GM12878 (cell line): Measurements from ENCODE around the gene TVP23C. TPM values are rescaled to one million over a fixed set of nuclear protein-coding genes. Genes with fewer than 3 reads are reported as not detected.

Experiments
- ATAC-seq: fragments of 200-7000 bp; cut with Tn5 transposase; 3 replicates; pipeline ENCODE4 v1.9.1; 2020; ENCODE audit warnings: mild to moderate bottlenecking, moderate library complexity
- BruUV-seq: library from RNA; stranded (reverse); fragments of 400-500 nt; replicated peaks from 2 replicates; lab custom pipeline; 2021; lab: Mats Ljungman, UMichigan
- CTCF ChIA-PET: fragments of 300-600 bp; sonication (Branson Sonifier 250); formaldehyde crosslinking; extraction: SDS; loops from one replicate; lab custom pipeline; 2021; ENCODE audit warnings: inconsistent platforms; lab: Yijun Ruan, JAX
- POLR2A ChIA-PET: fragments of 350-600 bp; formaldehyde crosslinking; extraction: SDS; loops from one replicate; lab custom pipeline; 2021; ENCODE audit warnings: inconsistent platforms; lab: Charles Lee
- RAD21 ChIA-PET: fragments of 300-600 bp; sonication (Branson Sonifier 250); formaldehyde crosslinking; loops from one replicate; lab custom pipeline; 2023; ENCODE audit warnings: antibody characterized with exemption; ENCODE audit not compliant: unreplicated experiment; lab: Charles Lee
- SMC1A ChIA-PET: fragments of 300-600 bp; sonication (Branson Sonifier 250); formaldehyde crosslinking; loops from one replicate; lab custom pipeline; 2023; ENCODE audit not compliant: unreplicated experiment, uncharacterized antibody; lab: Charles Lee
- DNase-seq: peaks from one replicate; pipeline ENCODE4 v3.0.0-alpha.2; 2011; ENCODE audit warnings: low read depth, low spot score
- FAIRE-seq: peaks from 3 replicates; lab custom pipeline; 2011; peaks lifted over from hg19 to GRCh38; lab: Jason Lieb, UNC
- H2AFZ ChIP-seq: 2 replicates; pipeline ENCODE4 v1.6.0; 2011; ENCODE audit warnings: low read depth, low read length, control low read depth; ENCODE audit not compliant: control insufficient read depth
- H3K27ac ChIP-seq: 2 replicates; pipeline ENCODE4 v1.5.1; 2011; ENCODE audit warnings: control low read depth; ENCODE audit not compliant: control insufficient read depth, insufficient read depth
- H3K27me3 ChIP-seq, 2 experiments: replicated peaks in 1 of 2; 2 replicates each; pipeline versions ENCODE4 v1.6.0 to v1.6.1; 2011; ENCODE audit warnings: low read length in 1 of 2; ENCODE audit not compliant: control insufficient read depth in 2 of 2, insufficient read depth in 2 of 2
- H3K36me3 ChIP-seq, 2 experiments: 2 replicates each; pipeline ENCODE4 v1.5.1; 2011; ENCODE audit warnings: low read length in 1 of 2; ENCODE audit not compliant: control insufficient read depth in 2 of 2, insufficient read depth in 2 of 2
- H3K4me1 ChIP-seq: 2 replicates; pipeline ENCODE4 v1.6.1; 2011; ENCODE audit warnings: mild to moderate bottlenecking, low read length, moderate library complexity, mixed read lengths; ENCODE audit not compliant: control insufficient read depth, insufficient read depth
- H3K4me2 ChIP-seq: 2 replicates; pipeline ENCODE4 v1.6.0; 2011; ENCODE audit warnings: control low read depth; ENCODE audit not compliant: control insufficient read depth, insufficient read depth
- H3K4me3 ChIP-seq: fragments of 200-600 bp; sonication (generic); 2 replicates; pipeline ENCODE4 v1.5.1; 2016
- H3K79me2 ChIP-seq: 2 replicates; pipeline ENCODE4 v1.6.0; 2011; ENCODE audit warnings: low read length; ENCODE audit not compliant: control insufficient read depth, insufficient read depth
- H3K9ac ChIP-seq: 2 replicates; pipeline ENCODE4 v1.8.0; 2011; ENCODE audit warnings: low read length, control low read depth, mixed read lengths; ENCODE audit not compliant: control insufficient read depth, insufficient read depth
- H3K9me3 ChIP-seq: replicated peaks from 3 replicates; pipeline ENCODE4 v1.5.1; 2011; ENCODE audit warnings: mild to moderate bottlenecking, low read length; ENCODE audit not compliant: control insufficient read depth, insufficient read depth
- H4K20me1 ChIP-seq: 2 replicates; pipeline ENCODE4 v1.6.0; 2011; ENCODE audit not compliant: control insufficient read depth, insufficient read depth
- BHLHE40 ChIP-seq, 2 experiments: fragments of 450-650 bp in 1 of 2; IDR thresholded peaks; 2 replicates each; pipeline ENCODE4 v1.6.1; 2011 to 2017; ENCODE audit warnings: low read depth in 2 of 2, borderline replicate concordance in 1 of 2, improper control_type of control experiment in 1 of 2, low read length in 1 of 2, mild to moderate bottlenecking in 1 of 2
- CBFB ChIP-seq: IDR thresholded peaks from 2 replicates; pipeline ENCODE4 v1.6.1; 2016; ENCODE audit warnings: antibody characterized with exemption, low read depth
- HCFC1 ChIP-seq: fragments of 150-350 bp; IDR thresholded peaks from 2 replicates; pipeline ENCODE4 v1.6.1; 2014; ENCODE audit warnings: low read length
- HDAC6 ChIP-seq: fragments of 200-600 bp; sonication (generic); IDR thresholded peaks from one replicate; pipeline ENCODE4 v1.8.0; 2017; ENCODE audit warnings: antibody characterized with exemption; ENCODE audit not compliant: unreplicated experiment
- IRF4 ChIP-seq: IDR thresholded peaks from 2 replicates; pipeline ENCODE4 v1.6.1; 2011; ENCODE audit warnings: low read depth, low read length
- PAX8 ChIP-seq: fragments of 450-650 bp; IDR thresholded peaks from 2 replicates; pipeline ENCODE4 v1.6.1; 2017; ENCODE audit warnings: mild to moderate bottlenecking, moderate library complexity
- SIN3A ChIP-seq: IDR thresholded peaks from 2 replicates; pipeline ENCODE4 v1.6.1; 2012; ENCODE audit warnings: low read depth, low read length, improper control_type of control experiment
- SPI1 ChIP-seq: IDR thresholded peaks from 2 replicates; pipeline ENCODE4 v1.6.1; 2011; ENCODE audit warnings: low read depth, mild to moderate bottlenecking, low read length, moderate library complexity, borderline replicate concordance; ENCODE audit not compliant: insufficient read depth
- SUPT20H ChIP-seq: IDR thresholded peaks from 2 replicates; pipeline ENCODE4 v1.6.1; 2011; ENCODE audit warnings: low read depth, mild to moderate bottlenecking, low read length, moderate library complexity, borderline replicate concordance; ENCODE audit not compliant: control insufficient read depth
- TCF12 ChIP-seq: IDR thresholded peaks from 2 replicates; pipeline ENCODE4 v1.6.1; 2011; ENCODE audit warnings: low read depth, mild to moderate bottlenecking, low read length
- TCF7 ChIP-seq: IDR thresholded peaks from 2 replicates; pipeline ENCODE4 v1.6.1; 2014; ENCODE audit warnings: antibody characterized with exemption, borderline replicate concordance
- ZBED1 ChIP-seq: IDR thresholded peaks from 2 replicates; pipeline ENCODE4 v1.6.1; 2016; ENCODE audit warnings: borderline replicate concordance
- WGBS: methylation state at CpG from one replicate; pipeline ENCODE4 v1.1.6; 2016; ENCODE audit warnings: low lambda C conversion rate; ENCODE audit not compliant: insufficient replicate concordance, insufficient coverage; ENCODE audit errors: missing lambda C conversion rate; 5-methylcytosine and 5-hydroxymethylcytosine counted together
- in situ Hi-C: fragments of 300-500 bp; cut with MboI; formaldehyde crosslinking; loops from 9 replicates; pipeline ENCODE4 v1.14.3; 2018; ENCODE audit warnings: mixed read lengths
- intact Hi-C: fragments of 100-400 bp; cut with micrococcal nuclease; formaldehyde crosslinking; loops from one replicate; pipeline ENCODE4 v1.14.2; 2022; ENCODE audit not compliant: unreplicated experiment
- polyA plus RNA-seq, 11 experiments: library from polyadenylated mRNA; depleted of rRNA in 4 of 11; unstranded in 6 of 11; stranded (reverse) in 5 of 11; fragments of >200 nt; fragmentation: Nextera tagmentation in 4 of 11; fragmentation: Illumina TruSeq in 1 of 11; extraction: Ambion mirVana in 4 of 11; extraction: Trizol in 1 of 11; gene quantifications; 1 replicate in 1 of 11; 2 replicates in 10 of 11; pipeline versions ENCODE4 v1.2.1 to v1.2.3, GENCODE V29; 2011 to 2016; ENCODE audit warnings: inconsistent platforms in 2 of 11, missing spikeins in 2 of 11, low read depth in 1 of 11
- total RNA-seq, 4 experiments: library from RNA; depleted of rRNA in 3 of 4; stranded (reverse); fragments of >200 nt in 3 of 4; fragmentation: Illumina TruSeq in 1 of 4; extraction: Trizol in 1 of 4; gene quantifications; 2 replicates each; pipeline versions ENCODE4 v1.2.1 to v1.2.3, GENCODE V29; 2013 to 2021
- TF ChIP-seq, protein P1 (sequence below): fragments of 450-650 bp; IDR thresholded peaks from 2 replicates; pipeline ENCODE4 v1.6.1; 2014; ENCODE audit warnings: mild to moderate bottlenecking
- TF ChIP-seq, protein P2 (sequence below): fragments of 450-650 bp; IDR thresholded peaks from 2 replicates; pipeline ENCODE4 v1.6.1; 2016; ENCODE audit warnings: mild to moderate bottlenecking

The TVP23C gene
- total and polyA plus RNA-seq, 10 of the 15 experiments (the other 5 are each of a cell fraction or from before 2014, with no cell fraction given): 0.42 to 5.0 (median 2.7) TPM

DNA sequence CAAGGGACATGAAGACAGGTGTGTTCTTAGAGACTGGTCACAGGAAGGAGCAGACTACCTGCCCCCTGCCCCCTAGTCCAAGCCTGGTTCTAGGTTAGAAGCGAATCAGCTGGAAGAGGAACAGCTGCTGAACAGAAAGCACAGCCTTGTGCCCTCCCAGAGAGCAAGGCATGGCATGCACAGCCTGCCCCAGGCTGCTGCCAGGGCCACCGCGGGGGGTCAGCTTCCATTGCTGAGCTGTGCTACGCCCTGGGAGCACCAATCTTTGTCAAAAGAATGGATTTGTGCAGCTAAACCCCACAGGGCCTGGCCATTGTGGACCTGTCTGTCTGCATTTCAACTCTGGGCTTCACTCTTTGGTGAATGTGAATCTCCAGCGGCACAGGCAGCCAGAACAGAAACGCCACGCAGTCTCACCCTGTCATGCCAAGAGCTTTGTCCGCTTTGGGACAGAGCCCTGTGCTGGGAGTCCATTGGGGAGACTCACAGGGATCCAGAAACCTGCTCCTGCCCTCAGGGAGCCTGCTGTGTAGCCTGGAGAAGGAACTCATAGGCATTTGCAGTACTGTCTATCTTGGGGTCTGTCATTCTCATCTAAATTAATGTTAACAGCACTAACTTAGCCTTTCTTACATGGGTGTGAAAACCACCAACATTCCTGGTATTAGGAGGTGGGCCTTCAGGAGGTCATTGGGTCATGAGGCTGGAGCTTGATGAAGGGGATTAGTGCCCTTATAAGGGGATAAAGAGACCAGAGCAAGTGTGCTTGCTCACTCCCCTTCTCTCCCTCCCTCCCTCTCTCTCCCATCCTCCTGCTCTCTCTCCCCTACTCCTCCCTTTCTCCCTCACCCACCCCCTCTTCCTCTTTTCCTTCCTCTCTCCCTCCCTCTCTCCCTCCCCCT, 70.2 kb downstream of the TVP23C start:
- no peaks in the 10 kb centered on the region for H3K36me3 ChIP-seq
- TF ChIP-seq, protein P1, sequence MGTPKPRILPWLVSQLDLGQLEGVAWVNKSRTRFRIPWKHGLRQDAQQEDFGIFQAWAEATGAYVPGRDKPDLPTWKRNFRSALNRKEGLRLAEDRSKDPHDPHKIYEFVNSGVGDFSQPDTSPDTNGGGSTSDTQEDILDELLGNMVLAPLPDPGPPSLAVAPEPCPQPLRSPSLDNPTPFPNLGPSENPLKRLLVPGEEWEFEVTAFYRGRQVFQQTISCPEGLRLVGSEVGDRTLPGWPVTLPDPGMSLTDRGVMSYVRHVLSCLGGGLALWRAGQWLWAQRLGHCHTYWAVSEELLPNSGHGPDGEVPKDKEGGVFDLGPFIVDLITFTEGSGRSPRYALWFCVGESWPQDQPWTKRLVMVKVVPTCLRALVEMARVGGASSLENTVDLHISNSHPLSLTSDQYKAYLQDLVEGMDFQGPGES: no peak
- TF ChIP-seq, protein P2, sequence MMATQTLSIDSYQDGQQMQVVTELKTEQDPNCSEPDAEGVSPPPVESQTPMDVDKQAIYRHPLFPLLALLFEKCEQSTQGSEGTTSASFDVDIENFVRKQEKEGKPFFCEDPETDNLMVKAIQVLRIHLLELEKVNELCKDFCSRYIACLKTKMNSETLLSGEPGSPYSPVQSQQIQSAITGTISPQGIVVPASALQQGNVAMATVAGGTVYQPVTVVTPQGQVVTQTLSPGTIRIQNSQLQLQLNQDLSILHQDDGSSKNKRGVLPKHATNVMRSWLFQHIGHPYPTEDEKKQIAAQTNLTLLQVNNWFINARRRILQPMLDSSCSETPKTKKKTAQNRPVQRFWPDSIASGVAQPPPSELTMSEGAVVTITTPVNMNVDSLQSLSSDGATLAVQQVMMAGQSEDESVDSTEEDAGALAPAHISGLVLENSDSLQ: no peak
- TF ChIP-seq BHLHE40 (IDR thresholded peaks at IDR 0.05; ENCODE audit: borderline replicate concordance in 1 of 2, low read depth in 2 of 2, low read length in 1 of 2): no peak
- no peak for TF ChIP-seq SIN3A
- TF ChIP-seq SPI1: no peak
- no peak for TF ChIP-seq TCF12
- no peak for TF ChIP-seq IRF4
- TF ChIP-seq PAX8: no peak
- no peak for TF ChIP-seq ZBED1
- TF ChIP-seq CBFB: no peak
- TF ChIP-seq HDAC6: no peak
- TF ChIP-seq SUPT20H: no peak
- no peak for TF ChIP-seq HCFC1
- no peak for TF ChIP-seq TCF7
- TF ChIP-seq, all 136 proteins: peak for 0
- no peak overlapping the region for H2AFZ ChIP-seq
- no peak overlapping the region for H3K9ac ChIP-seq
- H3K4me2 ChIP-seq: no peak overlapping the region
- FAIRE-seq (no peak), ATAC-seq (no peak), DNase-seq (no peak)
- ChIA-PET SMC1A (no interaction called here), POLR2A (no interaction called here), CTCF (no interaction called here), RAD21 (no interaction called here)
- no peak overlapping the region for H3K4me3 ChIP-seq
- H3K9me3 ChIP-seq: no peaks in the 10 kb centered on the region
- 40% methylated on average over 8 of the region's 8 CpGs for WGBS
- H4K20me1 ChIP-seq: no peaks in the 10 kb centered on the region
- intact Hi-C loops (no loop called here), in situ Hi-C loops (no loop called here)
- no peak overlapping the region for H3K27ac ChIP-seq
- BruUV-seq: no TSS peak
- no peaks in the 10 kb centered on the region for H3K79me2 ChIP-seq
- H3K27me3 ChIP-seq: no peaks in the 10 kb centered on the region
- no peaks in the 10 kb centered on the region for H3K4me1 ChIP-seq
